HFF-Myc (cell line): ENCODE data around the gene PALLD.

Experiments used
- DNase-seq: peaks from one replicate; pipeline ENCODE4 v3.0.0-alpha.2; 2011; ENCODE audit warnings: low read depth; ENCODE audit errors: extremely low read depth
- H3K4me3 ChIP-seq: replicated peaks from 2 replicates; pipeline ENCODE4 v1.5.1; 2011; ENCODE audit warnings: low read depth, mild to moderate bottlenecking, control low read depth, low read length
- TF ChIP-seq, protein P1 (sequence below): IDR thresholded peaks from 2 replicates; pipeline ENCODE4 v1.5.1; 2012; ENCODE audit warnings: mild to moderate bottlenecking, low read depth, low read length, control low read depth; ENCODE audit errors: missing control alignments

PALLD gene

DNA sequence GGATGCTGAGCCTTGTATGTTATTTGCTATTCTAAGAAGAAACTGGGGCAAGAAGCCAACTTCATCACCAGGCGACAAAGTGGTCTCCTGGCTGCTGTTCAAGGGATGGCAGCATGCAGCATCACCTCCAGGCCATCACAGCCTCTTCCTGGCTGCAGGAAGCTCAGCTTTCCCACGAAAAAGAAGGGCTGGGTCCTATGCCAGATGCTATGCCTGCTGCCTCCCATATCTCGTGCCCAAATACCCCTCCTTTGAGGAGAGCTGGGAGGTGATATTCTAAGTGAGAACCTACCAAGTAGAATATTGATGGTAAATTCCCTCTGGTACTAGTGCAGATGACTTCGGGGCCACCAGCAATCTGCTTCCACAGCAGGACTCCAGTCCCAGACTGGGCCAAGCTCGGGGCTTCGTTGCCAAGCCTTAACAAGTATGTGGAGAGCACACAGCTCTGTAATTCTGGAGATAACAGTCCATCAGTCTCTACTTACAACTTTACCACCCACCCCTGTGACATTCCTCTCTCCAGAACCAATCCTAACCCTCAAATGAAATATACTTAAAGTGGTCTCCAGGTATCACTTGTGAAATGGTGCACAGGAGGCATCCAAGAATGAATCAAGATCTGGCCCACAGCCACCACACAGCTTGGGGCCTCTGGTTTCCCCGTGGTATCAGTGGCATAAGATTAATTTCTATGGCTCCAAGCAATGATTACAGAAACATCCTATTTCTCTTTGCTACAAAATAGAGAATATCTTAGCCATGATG is 149.3 kb downstream of the PALLD start:
- no peak for DNase-seq
- TF ChIP-seq, protein P1, sequence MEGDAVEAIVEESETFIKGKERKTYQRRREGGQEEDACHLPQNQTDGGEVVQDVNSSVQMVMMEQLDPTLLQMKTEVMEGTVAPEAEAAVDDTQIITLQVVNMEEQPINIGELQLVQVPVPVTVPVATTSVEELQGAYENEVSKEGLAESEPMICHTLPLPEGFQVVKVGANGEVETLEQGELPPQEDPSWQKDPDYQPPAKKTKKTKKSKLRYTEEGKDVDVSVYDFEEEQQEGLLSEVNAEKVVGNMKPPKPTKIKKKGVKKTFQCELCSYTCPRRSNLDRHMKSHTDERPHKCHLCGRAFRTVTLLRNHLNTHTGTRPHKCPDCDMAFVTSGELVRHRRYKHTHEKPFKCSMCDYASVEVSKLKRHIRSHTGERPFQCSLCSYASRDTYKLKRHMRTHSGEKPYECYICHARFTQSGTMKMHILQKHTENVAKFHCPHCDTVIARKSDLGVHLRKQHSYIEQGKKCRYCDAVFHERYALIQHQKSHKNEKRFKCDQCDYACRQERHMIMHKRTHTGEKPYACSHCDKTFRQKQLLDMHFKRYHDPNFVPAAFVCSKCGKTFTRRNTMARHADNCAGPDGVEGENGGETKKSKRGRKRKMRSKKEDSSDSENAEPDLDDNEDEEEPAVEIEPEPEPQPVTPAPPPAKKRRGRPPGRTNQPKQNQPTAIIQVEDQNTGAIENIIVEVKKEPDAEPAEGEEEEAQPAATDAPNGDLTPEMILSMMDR: no peak
- H3K4me3 ChIP-seq: no peak overlapping the region

DNA sequence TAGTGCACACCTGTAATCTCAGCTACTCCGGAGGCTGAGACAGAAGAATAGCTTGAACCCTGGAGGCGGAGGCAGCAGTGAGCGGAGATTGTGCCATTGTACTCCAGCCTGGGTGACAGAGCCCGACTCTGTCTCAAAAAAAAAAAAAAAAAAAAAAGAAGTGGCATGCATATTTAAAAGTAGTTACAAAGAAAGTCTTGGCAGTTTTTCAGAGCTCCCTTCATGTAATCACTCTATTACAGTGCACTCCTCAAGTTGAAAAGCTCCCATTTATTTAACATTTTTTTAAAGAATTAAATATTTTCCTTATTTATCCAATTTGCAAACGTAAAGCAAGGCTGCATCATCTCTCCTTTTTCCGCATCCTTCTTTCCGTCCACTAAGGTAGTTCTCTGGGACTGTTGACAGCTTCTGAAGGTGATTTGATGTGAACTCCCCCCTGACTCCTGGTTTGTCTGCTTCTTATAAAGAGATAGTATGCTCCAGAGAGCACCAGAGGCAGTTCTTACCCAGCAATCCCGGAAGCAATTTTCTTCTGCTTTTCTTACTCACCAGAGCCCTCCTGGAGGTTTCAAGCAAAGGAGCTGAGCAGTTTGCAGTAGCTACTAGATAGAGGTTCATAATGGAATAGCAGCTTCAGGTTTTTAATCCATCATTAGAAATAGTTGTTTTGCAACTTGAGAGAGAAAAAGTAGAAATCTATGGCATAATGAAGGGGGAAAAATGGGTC is 151.0 kb downstream of the PALLD start:
- no peak for DNase-seq
- TF ChIP-seq, protein P1: no peak

DNA sequence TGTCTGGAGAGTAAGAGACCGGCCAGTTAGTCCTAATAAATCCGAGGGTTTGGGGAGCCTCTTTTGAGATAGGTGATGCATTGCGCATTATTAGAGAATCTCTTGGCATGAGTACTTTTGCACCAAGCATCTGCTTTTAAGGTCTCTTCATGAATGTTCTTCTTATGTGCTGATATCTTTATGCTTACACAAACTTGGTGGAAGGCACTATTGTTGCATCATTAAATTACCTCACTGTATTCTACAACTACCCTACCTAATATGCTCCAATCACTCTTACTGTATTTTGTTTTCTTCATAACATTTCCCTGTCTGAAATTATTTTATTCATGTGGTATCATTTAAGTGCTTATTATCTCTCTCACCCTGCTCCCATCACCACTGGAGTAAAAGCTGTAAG is 151.6 kb downstream of the PALLD start:
- TF ChIP-seq, protein P1: no peak
- no peak overlapping the region for H3K4me3 ChIP-seq
- no peak for DNase-seq

More for the DNA sequence above, 151.0 kb downstream of the PALLD start:
- no peak overlapping the region for H3K4me3 ChIP-seq

DNA sequence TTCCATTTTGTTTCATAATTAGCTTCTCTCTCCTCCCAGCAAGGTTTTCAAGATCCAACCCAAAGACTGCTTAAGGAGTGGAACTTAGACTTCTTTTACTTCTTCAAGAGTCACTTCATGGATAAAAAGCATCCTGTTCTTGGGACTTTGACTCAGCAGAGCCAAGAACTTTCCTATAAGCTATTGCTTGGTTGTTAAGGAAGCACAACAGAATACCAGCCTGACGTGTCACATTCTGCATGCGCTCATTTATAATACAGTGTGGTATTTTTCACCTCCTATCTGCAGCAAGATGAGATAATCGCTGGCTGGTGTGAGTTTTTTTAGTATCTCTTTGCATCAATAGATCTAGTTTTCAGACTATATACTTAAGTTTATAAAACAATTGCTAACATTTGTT is 152.1 kb downstream of the PALLD start:
- DNase-seq: no peak
- TF ChIP-seq, protein P1: no peak
- H3K4me3 ChIP-seq: no peak overlapping the region

DNA sequence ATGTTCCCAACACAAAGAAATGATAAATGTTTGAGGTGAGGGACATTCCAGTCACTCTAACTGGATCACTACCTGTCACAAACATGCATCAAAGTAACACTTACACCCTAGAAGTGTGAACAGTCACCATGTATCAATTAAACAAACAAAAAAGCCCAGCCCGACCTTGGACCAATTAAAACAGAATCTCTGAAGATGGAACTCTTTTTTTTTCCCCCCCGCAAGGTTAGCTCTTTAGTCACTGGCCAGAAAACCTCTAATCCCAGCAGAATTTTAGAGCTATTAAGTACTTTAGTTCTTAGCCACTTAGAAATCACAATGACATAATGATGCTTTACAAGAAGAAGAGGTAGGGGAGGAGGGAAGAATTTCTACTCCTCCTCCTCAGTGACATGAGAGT is 154.5 kb downstream of the PALLD start:
- H3K4me3 ChIP-seq: no peak overlapping the region
- TF ChIP-seq, protein P1: no peak
- no peak for DNase-seq

DNA sequence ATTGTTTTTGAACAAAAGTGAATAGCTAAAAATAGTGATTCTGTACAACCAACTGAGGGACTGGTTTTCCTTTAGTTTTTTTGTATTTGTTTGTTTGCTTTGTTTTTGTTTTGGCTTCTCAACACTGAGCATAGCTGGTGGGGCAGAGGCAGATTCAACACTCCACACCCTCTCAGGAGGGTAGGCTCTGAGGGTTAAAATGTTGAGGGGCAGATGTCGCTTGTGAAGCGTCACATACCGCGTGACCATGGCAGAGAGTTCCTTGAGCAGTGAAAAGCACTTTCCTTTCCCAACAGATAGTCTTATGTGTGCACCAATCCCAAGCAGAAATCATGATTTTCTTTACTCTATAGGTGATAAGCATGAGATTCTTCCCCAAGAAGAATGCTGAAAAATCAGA is 155.0 kb downstream of the PALLD start:
- no peak overlapping the region for H3K4me3 ChIP-seq
- no peak for DNase-seq
- TF ChIP-seq, protein P1: no peak
